Ureter (tissue), 1 donor: ENCODE data around the gene USP38. TPM values are rescaled to one million over a fixed set of nuclear protein-coding genes. Genes with fewer than 3 reads are reported as not detected.
"Not testable (repeated sequence)": the region's sequence is repeated elsewhere in the genome, so short reads cannot be mapped to it uniquely, and the experiment has no call there.

Experiments
- DNase-seq: peaks from one replicate; pipeline ENCODE4 v3.0.0-alpha.2; 2020; ENCODE audit warnings: low spot score
- total RNA-seq: library from RNA; stranded (reverse); gene quantifications from one replicate; pipeline ENCODE4 v1.2.4, GENCODE V29; 2023
- donor health status: DM: yes; HTN: yes; CAD: no.

USP38 gene
- total RNA-seq, 1 donor from 2014 or later, result 20.5 TPM

DNA sequence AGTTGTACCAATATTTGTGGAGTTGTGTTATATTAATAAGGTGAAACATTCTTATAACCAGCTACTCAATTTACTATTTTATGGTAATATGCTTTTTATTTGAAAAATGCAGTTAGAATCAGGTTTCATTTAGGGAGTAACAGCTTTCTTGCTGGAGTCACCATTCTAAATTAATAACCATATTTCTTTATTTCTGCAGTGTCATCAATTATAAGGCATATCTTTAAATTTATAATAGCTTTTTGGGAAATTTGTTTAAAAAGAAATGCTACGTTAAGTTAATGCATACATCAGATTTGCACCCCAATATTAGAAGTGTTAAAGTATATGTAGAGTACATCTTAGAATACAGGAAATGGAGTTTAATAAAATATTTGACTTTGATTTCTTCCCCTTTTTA lies 18.9 kb downstream of the USP38 start:
- no peak for DNase-seq

DNA sequence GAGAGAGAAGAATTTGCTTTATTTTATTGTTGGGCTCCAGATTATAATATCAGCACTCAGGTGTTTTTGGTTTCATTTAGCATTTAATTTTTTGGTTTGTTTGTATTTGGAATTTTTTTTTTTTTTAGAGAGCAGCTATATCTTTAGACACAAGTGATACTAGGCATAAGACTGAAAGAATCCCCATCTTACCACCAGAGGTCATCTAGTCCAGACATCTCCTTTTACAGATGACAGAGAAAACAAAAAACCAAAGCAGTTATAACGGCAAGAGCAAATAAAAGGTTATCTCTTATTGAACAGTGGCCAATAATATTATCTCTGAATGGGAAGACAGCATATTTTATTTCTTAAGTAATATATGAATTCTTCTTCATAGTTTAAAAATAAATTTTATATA lies 22.8 kb downstream of the USP38 start:
- no peak for DNase-seq

DNA sequence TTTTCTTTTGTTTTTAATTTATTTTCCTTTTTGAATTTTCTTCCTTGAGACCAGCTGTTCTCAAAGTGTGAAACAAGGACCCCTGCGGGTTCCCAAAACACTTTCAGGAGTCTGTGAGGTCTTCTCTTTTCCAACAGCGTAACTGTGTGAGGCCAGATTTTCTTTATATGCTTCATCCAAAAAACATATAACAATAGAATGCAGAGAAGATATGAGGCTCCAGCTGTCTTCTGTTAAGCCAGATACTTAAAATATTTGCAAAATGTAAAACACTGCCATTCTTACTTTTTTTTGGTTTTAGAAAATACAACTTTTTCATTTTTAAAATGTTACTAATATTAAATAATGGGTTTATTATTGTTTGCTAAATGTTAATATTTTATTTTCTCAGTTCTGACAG lies 27.8 kb downstream of the USP38 start:
- no peak for DNase-seq

DNA sequence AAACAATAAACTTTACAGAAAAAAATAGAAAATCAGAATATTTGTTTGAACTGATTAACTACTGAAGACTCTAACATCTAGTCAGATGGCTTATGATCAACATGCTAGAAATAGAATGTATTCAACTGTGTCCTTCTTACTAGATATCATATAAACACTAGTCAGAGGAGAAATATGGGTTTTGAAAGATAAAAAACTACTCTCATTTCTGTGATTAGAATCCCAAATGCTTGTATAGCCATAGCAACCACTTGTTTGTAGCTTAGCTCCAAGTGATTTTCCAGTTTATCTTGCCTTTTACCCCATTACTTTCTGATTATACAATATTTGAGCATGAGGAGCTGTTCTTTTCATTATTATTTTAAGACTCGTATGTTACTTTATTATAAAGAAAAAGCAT lies 31.2 kb downstream of the USP38 start:
- DNase-seq, result no peak

DNA sequence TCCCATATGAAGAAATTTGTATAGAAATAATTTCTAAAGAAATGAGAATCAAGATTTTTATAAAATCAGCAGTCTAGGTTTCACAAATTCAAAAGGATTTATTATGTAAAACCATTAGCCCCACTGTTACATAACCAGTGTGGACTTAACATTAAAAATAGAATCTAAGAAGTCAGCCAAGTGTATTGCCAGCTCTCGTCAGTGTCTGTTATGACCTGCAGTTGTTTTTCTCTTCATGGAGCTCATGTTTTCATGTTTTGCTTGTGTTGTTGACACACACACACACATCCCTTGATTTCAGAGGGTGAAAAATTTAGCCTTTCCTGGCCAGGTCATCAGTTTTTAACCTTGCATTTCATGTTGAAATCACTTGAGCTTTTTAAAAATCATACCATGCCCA lies 39.5 kb downstream of the USP38 start:
- no peak for DNase-seq

DNA sequence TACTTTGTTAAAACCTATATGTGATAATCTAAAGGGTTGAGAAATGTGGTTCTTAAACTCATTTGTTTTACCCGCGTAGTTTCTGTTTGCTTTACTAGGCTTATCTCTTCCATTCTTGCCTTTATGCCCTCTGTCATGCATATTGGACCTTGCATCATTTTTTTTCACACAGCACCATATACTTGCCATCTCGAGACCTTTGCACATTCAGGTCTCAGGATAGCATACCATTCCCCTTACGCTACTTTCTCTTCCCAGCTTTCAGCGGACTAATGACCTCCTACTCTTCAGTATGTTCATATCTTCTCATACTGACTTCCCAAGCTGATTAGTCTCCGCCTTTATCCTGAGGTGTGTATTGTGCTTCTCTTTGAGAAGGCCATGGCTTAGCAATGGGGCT lies 40.5 kb downstream of the USP38 start:
- DNase-seq, result no peak

DNA sequence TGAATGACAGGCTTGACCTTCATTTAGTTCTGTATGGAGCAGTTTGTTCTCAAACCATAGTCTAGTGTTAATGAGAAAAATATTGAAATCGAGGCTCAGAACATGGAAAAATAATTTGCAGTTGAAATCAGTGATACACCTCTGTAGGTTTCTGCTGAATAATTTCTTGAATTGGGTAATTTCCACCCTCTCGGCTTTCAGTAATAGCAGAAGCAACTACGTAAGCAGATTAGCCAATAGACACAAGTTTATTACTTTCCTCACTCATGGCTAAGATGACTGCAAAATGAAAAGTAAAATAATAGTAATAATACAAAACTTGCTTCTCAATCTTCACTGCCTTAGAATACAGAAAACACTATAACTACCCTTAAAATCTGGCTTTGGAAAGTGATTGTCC lies 46.0 kb downstream of the USP38 start:
- DNase-seq, result no peak

DNA sequence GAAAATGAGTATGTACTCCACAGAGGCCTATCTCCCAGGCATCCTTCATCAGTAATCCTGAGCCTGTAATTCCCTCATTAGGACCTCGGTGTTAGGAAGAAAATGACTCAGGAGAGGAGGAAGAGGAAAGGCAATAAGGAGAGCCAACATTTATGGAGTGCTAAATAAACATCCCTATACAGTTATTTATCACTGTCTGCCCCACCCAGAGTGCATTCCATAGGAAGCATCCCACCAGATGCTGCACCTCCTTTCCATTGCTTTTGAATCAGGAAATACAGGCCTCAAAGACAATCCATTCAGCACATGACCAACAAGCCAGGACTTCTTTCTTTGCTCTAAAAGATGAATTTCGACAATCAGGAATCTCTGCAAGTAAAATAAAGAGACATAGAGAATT lies 47.6 kb downstream of the USP38 start:
- no peak for DNase-seq

DNA sequence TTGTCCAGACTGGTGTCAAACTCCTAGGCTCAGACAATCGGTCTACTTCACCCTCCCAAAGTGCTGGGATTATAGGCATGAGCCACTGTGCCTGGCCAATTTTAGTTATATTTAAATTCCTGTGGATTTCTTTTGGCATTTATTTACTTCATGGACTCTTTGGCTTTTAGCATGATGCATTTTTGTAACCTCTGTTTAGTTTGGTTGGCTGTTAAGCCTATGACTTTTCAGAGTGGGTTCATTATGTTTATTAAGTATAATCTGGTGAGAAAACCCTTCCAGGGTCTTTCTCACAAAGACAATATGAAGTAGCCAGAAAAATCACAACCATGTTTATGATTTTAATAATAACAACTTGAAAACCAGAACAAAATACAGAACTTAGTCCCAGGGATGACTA lies 49.4 kb downstream of the USP38 start:
- DNase-seq, result no peak

DNA sequence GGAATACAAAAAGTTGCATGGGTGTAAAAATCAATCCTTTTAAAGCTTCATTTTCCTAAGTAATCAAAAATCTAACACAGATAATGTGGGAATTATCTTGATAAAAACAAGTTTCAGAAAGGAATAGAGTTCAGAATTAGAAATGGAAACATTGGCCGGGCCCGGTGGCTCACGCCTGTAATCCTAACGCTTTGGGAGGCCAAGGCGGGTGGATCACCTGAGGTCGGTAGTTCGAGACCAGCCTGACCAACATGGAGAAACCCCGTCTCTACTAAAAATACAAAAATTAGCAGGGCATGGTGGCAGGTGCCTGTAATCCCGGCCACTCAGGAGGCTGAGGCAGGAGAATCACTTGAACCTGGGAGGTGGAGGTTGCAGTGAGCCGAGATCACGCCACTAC lies 52.5 kb downstream of the USP38 start:
- DNase-seq, result not testable (repeated sequence)

DNA sequence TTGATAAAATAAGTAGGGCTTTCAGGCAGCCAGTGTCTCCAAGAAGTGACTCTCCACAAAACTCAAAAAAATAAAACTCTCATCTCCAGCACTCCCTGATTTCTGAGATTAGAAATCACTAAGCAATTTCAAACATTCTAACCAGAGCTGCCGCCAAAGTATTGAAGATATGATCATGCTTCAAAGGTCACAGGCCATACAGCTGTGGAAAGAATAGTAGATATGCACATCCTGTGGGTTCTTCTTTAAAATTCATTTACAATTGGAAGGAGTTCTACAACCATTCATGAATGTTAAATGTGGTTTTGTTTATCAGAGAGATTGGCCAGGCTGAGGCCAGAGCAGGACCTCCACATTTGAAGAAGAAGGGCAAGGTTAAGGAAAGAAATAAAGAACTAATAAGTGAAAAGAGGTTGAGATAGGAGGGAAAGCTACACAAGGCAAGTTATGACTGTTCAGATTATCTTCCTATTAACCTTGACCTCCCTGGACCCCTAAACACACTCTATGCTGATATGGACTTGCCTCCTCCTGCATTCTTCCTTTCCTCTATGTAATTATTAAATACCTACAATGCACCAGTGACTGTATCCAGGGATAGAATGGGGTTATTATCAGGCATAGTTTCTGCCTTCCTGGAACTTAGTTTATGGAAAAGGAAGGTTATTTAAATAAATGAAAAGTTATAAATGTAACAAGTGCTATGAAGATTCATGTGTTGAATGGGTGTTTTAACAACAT lies 56.4 kb downstream of the USP38 start:
- no peak for DNase-seq

DNA sequence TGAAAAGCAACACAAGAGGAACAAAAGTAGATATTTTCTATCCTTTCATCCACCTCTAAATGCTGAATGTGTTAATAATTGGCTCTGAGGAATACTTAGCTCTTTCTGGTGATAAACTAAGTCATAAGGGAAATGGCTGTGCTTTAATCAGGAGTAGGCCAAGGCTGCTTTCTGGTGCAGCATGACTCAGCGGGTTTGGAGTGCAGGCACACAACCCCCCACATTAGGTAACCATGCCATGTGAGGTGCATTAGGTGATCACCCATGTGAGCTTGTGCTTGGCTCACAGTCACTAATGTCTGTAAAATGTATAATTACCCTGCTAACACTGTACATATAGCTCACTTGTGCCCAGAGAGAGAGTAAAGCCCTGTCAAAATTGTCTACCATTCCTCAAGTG lies 57.2 kb downstream of the USP38 start:
- DNase-seq, result no peak

DNA sequence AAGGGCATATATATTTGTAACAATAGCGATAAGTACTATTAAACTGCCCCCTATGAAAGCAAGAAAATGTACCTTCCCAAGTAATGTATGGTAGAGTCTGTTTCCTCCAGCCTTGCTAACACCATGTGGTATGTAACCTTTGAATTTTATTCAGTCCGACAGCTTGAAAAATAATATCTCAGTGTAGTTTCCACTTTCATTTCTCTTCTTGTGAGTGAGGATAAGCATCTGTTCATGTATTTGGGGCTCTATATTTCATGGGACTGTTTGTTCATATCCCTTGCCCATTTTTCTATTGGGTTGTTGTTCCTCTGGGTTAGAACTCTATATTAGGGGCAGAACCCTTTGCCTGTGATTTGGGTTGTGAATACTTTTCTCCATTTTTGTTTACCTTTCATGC lies 58.3 kb downstream of the USP38 start:
- DNase-seq, result no peak

DNA sequence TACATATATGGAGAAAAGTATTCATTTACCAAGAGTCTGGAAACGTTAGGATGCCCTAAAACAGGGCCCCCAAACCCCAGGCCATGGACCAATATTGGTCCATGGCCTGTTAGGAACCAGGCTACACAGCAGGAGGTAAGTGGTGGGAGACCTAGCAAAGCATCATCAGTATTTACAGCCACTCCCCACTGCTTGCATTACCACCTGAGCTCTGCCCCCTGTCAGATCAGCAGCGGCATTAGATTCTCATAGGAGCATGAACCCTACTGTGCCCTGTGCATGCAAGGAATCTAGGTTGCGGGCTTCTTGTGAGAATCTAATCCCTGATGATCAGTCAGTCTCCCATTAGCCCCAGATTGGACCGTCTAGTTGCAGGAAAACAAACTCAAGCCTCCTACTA lies 62.3 kb downstream of the USP38 start:
- no peak for DNase-seq

DNA sequence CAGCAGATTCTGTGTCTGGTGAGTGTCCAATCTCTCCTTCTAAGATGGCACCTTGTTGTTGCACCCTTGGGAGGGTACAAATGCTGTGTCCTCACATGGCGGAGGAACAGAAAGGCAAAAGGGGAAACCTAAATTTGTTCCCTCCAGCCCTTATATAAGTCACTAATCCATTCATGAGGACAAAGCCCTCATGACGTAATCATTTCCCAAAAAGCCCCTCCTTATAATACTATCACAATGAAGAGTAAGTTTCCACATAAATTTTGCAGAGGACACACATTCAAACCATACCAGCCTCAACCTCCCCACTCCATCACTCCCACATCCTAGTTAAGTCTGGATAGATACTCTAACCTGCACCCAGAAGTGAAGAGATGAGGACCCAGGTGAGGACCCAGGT lies 63.1 kb downstream of the USP38 start:
- no peak for DNase-seq

DNA sequence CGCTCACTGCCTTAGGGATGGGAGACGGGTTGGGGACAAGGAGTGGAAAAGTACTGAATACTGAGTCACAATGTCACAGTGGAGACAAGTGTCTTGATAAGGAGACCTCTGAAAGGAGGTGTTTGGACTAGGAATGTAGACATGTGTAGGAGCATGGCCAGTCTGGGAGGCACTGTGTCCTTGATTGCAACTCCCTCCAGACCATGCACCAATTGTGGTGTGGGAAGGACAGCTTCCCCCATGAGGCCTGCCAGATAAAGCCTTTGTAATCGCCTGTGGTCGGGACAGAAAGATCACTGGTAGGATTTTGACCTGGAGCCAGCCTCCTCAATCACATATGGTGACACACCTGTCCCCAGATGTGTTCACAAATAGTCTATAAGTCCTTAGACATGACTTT lies 64.1 kb downstream of the USP38 start:
- DNase-seq, result no peak

DNA sequence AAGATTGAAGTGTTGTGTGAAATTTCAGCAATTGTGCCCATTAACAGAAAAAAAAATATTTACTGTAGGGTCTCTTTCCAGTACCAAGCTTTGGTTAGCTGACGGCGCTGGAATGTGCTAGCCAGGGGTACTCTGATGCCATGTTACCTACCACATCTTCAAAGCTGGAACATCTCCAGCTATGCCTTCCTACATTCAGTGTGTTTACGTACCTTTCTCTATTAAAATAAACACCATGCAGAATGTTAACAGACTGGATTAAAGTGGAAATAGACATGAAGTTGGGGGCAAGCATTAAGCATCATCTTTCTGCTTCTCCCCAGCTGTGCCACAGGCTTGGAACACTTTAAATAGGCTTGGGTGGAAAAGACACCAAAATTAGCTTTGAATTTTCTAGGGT lies 65.9 kb downstream of the USP38 start:
- DNase-seq, result no peak

DNA sequence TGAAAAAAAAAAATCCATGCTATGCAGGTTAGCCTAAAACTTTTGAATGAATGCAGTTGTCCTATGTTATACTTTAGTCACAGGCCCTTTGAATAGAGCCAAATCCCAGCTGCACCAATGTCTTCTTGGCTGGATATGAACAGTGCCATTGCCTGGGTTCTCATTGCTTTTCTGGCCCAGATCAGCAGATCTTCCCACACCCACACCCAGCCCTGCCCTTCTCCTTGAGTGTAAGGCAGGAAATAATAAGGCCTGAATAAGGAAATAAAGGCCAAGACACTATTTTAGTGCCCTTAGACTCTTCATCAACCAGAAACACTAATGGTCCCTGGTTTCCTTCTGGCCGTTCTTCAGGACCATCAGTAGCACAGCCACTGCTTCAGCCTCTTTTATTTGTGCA lies 66.6 kb downstream of the USP38 start:
- DNase-seq, result no peak

DNA sequence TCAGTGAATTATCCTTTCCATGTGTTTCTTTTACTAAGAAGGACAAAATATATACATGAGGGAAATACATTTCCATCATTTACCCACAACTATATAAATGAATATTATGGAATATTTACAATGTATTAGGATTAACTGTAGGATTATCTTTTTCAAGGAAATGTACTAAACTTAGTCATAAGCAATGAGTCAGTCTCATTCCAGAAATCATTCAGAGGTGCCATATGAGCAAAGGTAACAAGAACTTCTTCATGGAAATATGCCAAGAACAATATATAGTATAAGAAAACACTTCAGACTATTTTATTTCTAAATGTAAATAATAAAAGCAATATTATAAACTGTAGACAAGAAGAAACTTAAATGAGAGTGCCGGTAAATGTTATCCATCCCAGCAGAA lies 67.1 kb downstream of the USP38 start:
- no peak for DNase-seq

DNA sequence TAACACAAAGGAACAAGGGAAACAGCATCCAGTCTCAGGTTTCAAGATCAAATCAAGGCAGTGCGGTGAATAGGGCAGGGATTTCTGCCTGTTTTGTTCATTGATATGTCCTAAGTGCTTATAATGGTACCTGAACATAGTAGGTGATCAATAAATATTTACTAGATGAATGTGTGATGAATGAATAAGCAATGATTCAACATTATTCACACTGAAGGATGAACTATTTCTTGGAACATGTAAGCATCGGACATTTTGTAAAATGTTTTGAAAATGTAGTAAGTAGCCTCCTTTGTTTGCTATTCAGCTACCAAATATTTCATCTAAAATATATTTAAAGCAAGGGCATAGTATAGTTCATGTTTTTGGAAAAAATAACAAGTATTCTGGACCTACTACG lies 67.8 kb downstream of the USP38 start:
- no peak for DNase-seq

DNA sequence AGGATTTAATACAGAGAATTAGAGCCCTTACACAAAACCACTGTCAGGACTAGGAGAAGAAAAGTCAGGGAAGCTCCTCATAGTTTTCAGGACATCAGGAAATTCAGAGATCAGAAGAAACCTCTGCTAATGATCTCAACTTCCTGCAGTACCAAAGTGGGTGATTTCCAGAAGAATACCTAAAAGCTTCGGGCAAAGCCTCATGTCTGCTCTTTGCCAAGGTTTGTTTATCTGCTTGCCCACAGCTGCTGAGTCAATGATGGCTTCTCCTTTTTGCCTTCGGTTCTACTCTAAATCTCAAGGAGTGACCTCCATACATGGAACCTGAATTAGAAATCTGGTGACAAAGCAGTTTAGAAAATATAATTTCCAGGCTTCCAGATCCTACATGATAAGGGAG lies 68.4 kb downstream of the USP38 start:
- no peak for DNase-seq

DNA sequence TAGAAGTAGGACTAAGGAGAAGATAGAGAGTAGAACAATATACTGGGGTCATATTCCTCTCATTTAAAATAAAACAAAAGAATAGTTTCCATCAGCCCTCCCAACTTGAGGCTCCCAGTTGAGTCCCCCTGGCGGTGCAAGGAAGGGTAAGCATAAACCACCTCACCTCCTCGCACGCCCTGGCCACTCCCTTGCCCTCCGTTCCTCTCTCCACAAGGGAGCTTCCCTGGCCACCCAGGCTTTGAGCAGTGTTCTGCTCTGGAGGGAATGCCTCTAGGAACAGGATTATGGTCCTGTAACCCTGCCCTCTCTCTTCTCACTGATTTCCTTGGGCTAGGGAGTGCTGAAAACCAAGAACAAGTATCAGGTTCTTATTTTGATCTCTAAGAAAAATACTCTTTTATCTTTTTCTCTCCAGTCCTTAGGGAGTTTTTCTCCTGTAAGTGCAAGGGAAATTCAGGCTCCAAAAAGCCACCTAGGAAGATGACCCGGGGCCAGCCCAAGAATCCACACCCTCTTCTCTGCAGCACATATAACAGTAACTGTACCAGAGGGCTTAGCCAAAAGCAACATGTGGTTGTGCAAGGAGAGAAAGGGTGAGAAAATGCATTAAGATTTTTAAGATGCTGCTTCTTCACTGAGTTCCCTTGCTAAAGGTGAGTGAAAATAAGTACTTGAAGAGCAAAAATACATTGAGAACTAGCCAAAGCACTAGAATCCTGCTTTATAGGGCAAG lies 69.9 kb downstream of the USP38 start:
- DNase-seq, result no peak

DNA sequence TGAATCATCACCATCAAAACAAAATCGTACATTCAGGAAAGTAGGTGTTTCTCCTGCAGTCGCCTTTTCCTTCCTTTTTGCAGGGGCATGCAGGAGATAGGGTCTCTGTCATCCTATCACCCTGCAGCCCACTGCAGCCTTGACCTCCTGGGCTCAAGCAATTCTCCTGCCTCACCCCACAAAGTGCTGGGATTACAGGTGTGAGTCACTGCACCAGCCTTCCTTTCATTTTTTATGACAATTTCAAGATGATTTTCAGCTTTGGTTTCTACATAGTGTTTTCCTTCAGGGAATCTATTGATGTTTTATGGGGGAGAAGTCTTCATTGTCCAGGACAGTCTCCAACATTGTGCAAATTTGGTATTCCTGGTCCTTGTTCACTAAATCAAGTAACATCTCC lies 71.7 kb downstream of the USP38 start:
- no peak for DNase-seq

DNA sequence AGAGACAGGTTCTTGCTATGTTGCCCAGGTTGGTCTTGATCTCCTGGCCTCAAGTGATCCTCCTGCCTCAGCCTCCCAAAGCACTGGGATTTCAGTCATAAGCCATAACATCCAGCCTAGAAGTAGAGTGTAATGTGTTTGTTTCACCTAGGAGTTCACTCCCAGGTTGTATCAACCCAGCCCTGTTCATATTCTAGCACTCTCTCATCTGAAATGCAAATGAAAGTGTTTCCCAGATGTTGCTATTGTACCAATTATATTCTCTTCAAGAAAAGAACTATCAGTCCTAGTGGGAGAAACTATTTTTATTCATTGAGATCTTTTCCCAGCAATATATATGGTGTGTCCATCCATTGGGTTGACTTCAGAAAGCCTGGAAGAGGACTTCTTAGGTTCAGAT lies 72.6 kb downstream of the USP38 start:
- no peak for DNase-seq
